ENCODE data around the gene PLXNA2.
A peak's percentile ranks its signal among the peaks of the same experiment; 100 is the strongest.

PLXNA2 gene

DNA sequence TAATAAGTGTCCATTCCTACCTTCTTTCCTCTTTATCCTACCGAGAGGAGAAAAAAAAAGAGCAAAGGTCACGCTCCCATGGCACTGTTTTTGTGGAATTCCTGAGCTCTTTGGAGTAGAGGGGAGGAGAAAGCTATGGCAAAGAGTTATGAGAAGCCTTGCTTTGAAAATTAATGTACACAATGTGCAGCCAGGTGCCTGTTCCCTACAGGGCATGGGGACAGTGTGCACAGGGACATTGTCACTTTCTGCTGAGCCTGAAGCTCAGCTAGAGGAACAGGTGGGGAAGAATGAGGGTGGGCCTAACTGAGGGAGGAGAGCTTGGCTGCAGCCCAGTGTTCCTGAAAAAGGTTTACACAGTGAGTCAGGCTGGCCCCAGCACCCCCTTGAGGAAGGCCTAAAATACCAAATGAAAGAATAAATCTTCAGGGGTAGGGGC, 66.1 kb downstream of the PLXNA2 start:
- peak; percentile 71 for DNase-seq

DNA sequence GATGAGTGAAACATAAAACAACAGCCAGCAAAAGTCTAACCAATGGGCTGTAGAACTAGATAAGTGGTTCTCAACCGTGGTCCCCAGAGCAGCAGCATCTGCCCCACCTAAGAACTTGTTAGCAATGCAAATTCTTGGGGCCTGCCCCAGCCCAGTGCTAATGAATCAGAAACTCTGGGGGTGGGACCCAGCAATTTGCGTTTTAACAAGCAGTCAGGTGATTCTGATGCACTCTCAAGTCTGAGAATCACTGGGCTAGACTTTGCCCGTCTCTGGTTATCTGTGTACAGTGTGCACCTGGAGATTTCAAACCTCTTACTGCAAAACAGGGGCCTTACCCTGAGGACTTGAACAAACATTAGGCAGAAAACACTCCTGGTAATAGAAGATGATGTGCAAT, 66.5 kb downstream of the PLXNA2 start:
- DNase-seq = peak; percentile 93

- no peak for DNase-seq
These were observed 67.5 kb downstream of the PLXNA2 start for GRCh38 chr1:208176649-208177048.

- DNase-seq = no peak
These were observed 68.7 kb downstream of the PLXNA2 start for GRCh38 chr1:208175508-208175895.

DNA sequence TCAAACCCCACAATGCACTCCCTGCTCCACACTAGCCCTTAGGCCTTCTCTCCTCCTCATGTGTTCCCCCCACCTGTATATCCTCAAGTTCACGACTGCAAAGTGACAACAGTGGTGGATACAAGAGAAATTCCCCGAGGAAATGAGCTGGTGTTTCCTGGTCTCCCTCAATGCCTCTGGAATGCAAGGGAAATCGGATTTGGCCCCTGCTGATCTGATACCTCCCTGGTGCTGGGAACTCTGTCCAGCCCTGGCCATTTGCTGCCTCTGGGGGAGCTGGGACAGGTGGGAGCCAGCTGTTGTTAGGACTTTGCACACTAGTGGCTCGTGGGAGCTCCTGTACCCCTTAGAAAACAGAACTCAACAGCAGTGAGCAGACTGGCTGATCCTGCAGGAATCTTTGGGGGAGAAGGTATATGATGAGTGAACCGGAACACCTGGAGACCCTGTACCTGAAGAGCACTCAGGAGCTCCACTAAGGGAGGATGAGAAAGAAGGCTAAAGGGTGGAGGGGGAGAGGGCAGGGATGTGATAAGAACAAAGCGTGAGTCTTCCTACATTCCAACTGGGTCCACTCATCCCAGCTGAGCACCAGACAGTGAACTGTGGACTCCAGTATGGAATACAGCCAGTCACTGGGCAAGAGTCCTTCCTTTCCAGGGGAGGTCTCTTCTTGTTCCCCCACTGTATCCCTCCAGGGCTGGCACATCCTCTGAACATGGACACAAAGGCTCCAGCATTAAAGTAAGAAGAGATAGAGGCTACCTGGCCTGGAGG, 69.3 kb downstream of the PLXNA2 start:
- no peak for DNase-seq

DNA sequence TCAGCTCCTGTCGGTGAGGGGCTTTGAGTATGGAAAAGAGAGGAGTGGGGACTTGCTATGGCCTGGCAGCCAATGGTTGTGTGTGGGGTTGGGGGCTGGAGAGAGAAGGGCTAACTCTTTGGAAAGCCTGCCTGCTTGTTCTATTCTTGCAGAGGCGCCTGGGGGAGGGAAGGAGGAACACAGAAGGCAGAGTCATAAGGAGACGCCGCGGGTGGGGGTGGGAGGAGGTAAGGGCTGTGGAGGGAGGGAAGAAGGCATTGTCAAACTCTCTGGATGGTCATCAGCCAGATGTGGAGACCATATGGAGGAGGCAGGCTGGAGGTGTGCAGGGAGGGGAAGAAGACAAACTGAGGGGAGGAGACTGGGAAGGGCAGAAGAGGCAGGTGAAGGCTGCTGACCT, 70.0 kb downstream of the PLXNA2 start:
- DNase-seq = no peak

- no peak for DNase-seq
These were observed 70.4 kb downstream of the PLXNA2 start for GRCh38 chr1:208173749-208174148.

DNA sequence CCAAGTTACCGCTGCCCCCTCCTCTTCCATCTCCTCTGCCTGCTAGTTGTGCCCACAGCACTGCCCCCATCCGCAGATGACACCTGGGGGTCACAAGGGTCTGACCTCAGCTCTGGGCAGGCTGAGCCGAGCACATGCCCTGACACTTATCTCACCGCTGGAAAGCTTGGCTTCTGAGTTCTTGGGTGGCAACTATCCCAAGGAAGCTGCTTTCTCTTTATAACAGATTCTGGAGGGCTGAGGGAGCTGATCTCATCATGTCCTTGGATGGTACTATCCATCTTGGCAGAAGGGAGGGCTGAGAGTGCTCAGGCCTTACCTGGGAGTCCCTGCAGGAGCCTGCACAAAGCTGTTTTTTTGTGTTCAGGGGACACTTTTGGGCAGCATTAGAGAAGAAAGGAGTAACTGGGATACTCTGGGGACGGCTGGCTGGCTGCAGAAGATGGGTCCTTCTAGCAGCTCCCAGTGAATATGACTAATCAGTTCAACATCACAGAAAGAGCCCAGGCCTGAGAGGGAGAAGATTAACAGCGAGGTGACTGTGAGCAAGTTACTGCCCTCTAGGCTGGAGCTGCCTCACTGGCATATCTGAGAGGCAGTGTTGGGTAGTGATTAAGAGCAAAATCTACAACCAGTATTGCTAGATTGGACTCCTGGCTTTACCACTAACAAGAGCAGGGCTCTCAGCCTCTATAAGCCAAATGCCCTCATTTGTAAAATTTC, 71.6 kb downstream of the PLXNA2 start:
- no peak for DNase-seq

DNA sequence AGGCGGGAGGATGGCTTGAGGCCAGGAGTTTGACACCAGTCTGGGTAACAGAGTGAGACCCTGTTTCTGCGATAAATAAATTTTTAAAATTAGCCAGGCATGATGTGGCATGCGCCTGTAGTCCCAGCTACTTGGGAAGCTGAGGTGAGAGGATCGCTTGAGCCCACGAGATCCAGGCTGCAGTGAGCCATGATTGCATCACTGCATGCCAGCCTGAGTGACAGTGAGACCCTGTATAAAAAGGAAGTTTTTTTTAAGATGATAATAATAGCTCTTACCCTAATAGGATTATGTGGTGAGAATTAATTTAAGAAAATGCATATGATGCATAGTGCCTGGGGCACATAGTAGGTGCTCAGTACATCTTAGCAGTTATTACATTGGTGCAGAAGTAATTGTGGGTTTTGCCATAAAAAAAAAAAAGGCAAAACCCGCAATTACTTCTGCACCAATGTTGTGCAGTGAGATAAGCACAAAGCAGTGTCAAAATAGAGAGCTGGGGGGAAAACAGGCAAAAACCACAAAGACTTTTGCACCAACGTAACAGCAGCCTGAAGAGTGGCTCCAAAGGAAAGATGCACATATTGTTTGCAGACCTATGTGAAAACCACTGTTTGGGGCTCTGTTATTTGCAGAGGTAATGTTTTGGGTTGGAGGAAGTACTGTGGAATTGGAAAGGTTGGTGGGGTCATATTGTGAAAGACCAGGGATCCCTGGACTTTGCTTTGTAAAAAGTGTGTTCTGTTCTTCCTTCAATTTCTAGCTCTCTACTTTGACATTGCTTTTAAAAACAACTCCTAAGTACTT, 72.4 kb downstream of the PLXNA2 start:
- DNase-seq = no peak

- DNase-seq = peak; percentile 93
These were observed 73.9 kb downstream of the PLXNA2 start for GRCh38 chr1:208170252-208170651.

DNA sequence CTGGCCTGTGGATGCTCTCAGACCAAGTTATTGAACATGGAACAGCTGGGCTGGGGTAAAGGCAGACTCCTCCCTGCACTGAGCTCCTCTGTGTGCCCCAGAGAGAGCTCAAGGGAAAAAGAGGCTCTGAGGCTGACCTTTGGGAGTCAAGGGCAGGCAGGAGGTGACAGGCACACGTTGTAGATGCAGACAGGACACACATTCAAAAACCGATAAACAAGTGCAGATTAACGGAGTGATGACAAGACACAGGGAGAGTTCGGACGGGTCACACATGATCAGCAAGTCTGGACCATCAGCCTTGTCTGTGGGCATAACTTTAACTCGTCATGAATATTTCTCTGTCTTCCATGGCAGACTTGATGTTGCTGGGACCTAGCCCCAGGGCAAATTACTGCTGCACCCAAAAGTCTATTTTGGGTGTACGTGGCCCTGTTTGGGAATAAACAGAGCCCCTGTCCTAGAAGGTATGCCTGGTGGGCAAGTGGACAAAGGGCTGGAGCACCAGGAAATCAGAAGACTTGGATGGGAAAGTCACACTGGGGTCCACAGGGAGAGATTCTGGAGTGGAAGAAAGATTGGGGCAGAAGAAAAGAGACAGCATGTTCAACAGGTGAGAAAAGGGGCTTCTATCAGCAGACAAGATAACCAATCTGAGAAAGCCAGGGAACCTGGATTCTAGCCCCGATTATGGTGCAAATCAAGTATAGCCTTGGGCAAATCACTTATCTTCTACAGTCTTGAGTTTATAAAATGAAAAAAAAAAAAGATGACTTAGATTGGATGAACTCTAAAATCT, 74.9 kb downstream of the PLXNA2 start:
- DNase-seq = no peak

DNA sequence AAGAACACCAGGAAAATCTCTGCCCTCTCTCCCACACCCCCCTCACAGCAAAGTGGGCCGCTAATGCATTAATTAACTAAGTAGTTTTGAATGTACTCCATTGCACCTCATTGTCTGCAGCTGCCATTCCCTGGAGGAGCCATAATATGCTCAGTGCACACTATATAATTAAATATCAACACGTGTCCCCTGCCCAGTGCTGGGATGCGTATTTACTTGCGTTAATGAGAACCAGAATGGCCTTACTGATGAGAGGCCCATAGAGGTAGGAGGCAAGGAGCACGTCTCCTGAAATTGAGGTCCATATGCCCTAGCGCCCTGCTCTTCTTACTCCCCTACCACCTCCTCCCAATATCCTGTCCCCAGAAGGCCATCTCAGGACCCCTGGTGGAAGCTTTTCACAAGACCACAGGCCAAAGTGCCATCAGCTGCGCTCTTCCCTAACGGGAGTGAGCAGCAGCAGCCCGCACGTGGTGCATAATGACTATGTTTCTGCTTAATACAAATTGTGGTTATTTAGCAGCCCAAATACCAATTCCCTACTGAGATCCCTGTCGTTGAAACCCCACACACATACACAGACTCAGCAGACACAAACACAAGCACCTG, 76.8 kb downstream of the PLXNA2 start:
- DNase-seq = peak; percentile 81

DNA sequence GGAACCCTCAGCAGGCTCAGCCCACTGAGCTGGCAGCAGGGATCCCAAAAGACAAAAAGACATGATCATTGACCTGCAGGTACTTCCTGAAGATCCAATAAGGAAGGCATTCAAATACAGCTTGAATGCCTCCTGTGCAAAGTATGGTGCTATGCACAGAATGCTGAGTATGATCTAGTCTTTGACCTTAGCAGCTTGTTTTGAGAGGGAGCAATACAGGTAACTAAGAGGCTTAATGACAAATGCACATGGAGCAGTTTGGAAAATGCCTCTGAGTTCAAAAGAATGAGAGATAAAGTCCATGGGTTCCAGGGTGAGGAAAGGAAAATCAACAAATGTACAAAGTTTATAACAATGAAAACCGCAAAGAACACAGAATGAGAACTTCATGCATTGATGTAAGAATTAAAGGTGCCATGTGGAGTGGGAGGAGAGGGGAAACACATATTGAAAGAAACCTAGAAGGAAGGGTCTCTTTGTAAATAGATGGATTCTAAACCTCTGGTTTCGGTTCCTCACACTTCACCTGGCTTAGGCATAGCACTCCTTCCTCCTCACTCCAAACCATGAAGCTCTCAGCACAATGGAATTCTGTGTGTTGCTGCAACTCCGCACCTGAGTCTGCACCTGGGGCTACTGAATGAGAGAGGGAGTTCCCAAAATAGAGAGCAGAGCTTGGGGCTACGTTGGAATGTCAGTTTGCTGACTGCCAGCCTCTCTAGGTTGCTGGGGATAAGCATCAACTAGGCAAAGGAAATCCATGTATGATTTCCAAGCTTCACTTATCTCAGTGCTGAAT, 77.6 kb downstream of the PLXNA2 start:
- no peak for DNase-seq

DNA sequence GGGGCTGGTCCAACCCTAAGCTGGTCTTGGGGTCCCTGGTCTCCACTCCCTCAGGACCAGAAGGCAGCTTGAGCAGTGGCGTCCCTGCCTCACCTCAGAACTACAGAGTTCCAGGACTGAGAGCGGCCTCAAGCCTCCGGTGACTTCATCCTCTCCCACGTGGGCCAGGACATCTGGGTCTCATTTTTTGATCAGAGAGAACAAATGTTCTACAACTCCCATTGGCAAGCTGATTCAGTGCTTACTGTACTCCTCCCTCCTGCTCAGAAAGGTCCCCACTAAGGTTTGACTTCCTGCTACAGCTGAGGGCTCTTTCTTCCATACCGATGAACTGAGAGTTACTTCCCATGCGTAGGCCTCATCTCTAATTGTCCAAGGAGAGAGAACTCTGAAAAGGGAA, 78.5 kb downstream of the PLXNA2 start:
- DNase-seq = no peak

DNA sequence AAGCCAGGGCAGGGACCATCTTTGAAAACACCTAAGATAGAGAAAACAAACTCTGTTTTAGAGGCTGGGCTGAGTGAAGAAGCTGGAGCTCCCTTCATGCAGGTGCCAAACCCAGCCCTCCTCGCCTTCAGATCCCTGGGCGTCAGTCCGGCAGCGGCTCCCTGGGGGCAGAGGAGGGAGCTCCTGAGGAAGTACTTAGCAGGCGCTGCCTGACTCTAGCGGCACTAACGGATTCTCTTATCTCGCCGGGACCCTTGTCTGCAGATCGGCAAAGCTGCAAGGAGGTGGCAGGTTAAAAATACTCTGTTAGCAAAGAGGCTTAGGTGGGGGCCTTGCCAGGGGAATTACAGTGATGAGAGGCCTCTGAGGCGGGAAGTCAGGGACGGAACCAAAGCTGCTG, 79.6 kb downstream of the PLXNA2 start:
- no peak for DNase-seq

DNA sequence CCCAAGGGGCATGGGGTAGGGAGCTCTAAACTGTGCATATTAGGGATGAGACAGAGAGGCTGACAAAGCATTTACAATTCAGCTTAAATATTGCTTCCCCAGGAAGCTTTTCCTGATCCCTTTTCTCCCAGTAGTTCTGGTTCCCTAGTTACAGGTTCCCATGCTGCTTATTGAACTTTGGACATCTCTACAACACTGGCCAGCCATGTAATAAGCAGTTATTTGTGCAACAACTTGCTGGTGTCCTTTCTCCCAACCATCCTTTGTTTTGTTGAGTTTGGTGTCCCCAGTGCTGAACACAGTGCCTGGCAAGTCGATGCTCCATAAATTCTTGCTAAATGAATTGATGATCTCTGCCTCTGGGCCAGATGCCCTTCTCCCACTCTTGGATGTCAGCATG, 80.6 kb downstream of the PLXNA2 start:
- no peak for DNase-seq

GRCh38 chr1:208162903-208163302, 81.3 kb downstream of the PLXNA2 start:
- no peak for DNase-seq

GRCh38 chr1:208161656-208162375, 82.4 kb downstream of the PLXNA2 start:
- no peak for DNase-seq

DNA sequence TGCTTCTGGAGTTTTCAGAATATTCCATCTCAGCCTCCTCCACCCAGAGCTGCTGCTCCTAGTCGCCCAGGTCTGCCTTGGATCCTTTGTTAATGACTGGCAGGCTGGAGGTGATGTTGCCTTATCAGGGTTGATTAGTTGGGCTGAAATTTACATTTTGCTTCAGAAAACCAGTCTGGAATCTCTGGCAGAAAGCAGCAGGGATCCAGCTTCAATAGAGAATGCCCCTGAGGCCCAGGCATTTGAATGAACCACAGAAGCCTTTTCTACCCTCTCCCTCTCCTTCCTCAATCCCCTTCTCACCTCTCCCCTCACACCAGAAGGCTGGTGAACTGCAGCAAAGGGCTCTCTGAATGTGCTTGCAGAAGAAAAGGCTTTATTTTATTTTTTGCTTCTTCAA, 83.2 kb downstream of the PLXNA2 start:
- DNase-seq = no peak

GRCh38 chr1:208160259-208160819, 83.8 kb downstream of the PLXNA2 start:
- no peak for DNase-seq
